ENCODE data around the gene NCK1.
A peak's percentile ranks its signal among the peaks of the same experiment; 100 is the strongest.
"Not testable (repeated sequence)": the region's sequence is repeated elsewhere in the genome, so short reads cannot be mapped to it uniquely, and the experiment has no call there.

The NCK1 gene

DNA sequence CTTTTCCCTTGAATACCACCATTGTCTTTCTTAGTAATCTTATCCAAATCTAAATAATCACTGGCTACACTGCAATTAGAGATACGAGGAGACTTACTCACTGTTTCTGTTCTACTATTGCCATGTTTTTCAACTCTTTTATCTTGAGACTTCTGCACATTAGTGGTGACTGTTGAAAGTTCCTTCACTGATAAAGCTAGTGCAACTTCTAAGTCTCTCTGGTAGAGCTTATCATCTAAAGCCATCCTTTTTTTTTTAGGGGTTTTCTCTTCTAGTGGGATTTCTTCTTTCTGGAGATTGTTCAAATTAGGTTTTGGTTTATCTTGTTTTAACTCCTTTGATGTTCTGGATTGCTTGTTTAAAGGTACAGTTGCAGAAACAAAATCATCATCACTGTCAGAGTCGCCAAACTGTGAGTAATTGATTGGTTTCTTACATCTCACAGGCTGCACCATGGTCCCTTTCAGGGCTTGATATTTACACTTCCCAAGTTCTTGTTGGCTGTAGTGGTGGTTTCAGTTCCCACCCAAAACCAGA lies 37.7 kb downstream of the NCK1 start:
- Histone ChIP-seq H3K18ac (ENCODE audit: low read length) (no peak overlapping the region), H3K4me2 (ENCODE audit: low read length) (no peak overlapping the region), H2BK120ac (ENCODE audit: insufficient read depth, low read length, poor library complexity) (no peak overlapping the region), H3K9ac (ENCODE audit: low read length) (no peak overlapping the region), H3K79me1 (ENCODE audit: low read length) (no peaks in the 10 kb centered on the region), H4K8ac (ENCODE audit: low read depth, low read length) (no peak overlapping the region), H3K4me3 (ENCODE audit: low read depth, low read length) (no peak overlapping the region), H3K23ac (ENCODE audit: low read length) (no peak overlapping the region), H4K12ac (ENCODE audit: low read depth, low read length) (no peak overlapping the region), H2BK5ac (ENCODE audit: low read depth, low read length, poor library complexity) (no peak overlapping the region), H3K79me2 (ENCODE audit: control insufficient read depth, insufficient read depth, low read length, poor library complexity) (no peaks in the 10 kb centered on the region), H3K14ac (ENCODE audit: low read length) (no peak overlapping the region), H3K36me3 (ENCODE audit: control insufficient read depth in 1 of 2, insufficient read depth in 2 of 2, low read length in 2 of 2) (peaks cover 2% of the 10 kb centered on the region in 2 experiments), H4K91ac (ENCODE audit: low read depth, low read length) (no peak overlapping the region), H3K9me3 (ENCODE audit: insufficient read depth, low read depth, low read length) (no peaks in the 10 kb centered on the region), H2AK5ac (ENCODE audit: low read length) (no peak overlapping the region), H3K4me1 (ENCODE audit: control insufficient read depth in 1 of 2, insufficient read depth in 2 of 2, low read length in 2 of 2) (peaks cover 1 to 3% of the 10 kb centered on the region in 2 experiments), H3K27ac (ENCODE audit: low read depth, low read length) (no peak overlapping the region), H3K4ac (ENCODE audit: low read depth, low read length) (peak overlapping the region; percentile 15), H2BK12ac (ENCODE audit: low read length) (no peak overlapping the region), H3K27me3 (ENCODE audit: insufficient read depth, low read length) (no peaks in the 10 kb centered on the region), H2AFZ (ENCODE audit: insufficient read depth, low read length, poor library complexity) (no peak overlapping the region)
- no CpG with 5 or more reads among the region's 2 CpGs for WGBS (ENCODE audit: extremely low coverage, insufficient coverage, insufficient read length)
- DNase-seq: peak in 1 of 2 donors; percentile 20

DNA sequence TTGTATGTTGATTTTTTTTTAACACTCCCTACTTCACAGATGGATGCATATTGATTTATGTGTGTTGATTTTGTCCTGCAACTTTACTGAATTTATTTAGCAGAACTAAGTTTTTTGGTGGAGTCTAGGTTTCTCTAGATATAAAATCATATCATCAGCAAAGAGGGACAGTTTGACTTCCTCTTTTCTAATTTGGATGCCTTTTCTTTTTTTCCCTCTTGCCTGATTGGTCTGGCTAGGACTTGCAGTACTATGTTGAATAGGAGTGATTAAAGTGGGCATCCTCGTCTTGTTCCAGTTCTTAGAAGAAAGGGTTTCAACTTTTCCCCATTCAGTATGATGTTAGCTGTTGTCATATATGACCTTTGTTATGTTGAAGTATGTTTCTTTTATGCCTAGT lies 38.7 kb downstream of the NCK1 start:
- H3K18ac ChIP-seq (ENCODE audit: low read length); H2BK120ac ChIP-seq (ENCODE audit: insufficient read depth, low read length, poor library complexity); H3K79me2 ChIP-seq (ENCODE audit: control insufficient read depth, insufficient read depth, low read length, poor library complexity); H3K4me3 ChIP-seq (ENCODE audit: low read depth, low read length); H2BK12ac ChIP-seq (ENCODE audit: low read length); H3K36me3 ChIP-seq (ENCODE audit: control insufficient read depth in 1 of 2, insufficient read depth in 2 of 2, low read length in 2 of 2); H3K14ac ChIP-seq (ENCODE audit: low read length); H2BK5ac ChIP-seq (ENCODE audit: low read depth, low read length, poor library complexity); H2AFZ ChIP-seq (ENCODE audit: insufficient read depth, low read length, poor library complexity); H3K4me1 ChIP-seq (ENCODE audit: control insufficient read depth in 1 of 2, insufficient read depth in 2 of 2, low read length in 2 of 2); H4K91ac ChIP-seq (ENCODE audit: low read depth, low read length); H3K9me3 ChIP-seq (ENCODE audit: insufficient read depth, low read depth, low read length); H3K79me1 ChIP-seq (ENCODE audit: low read length); H4K8ac ChIP-seq (ENCODE audit: low read depth, low read length); H3K27me3 ChIP-seq (ENCODE audit: insufficient read depth, low read length); H3K4ac ChIP-seq (ENCODE audit: low read depth, low read length); H3K4me2 ChIP-seq (ENCODE audit: low read length); H2AK5ac ChIP-seq (ENCODE audit: low read length); H3K23ac ChIP-seq (ENCODE audit: low read length); DNase-seq; H3K9ac ChIP-seq (ENCODE audit: low read length); H4K12ac ChIP-seq (ENCODE audit: low read depth, low read length); H3K27ac ChIP-seq (ENCODE audit: low read depth, low read length): not testable (repeated sequence)
- WGBS (ENCODE audit: extremely low coverage, insufficient coverage, insufficient read length): no CpG with 5 or more reads among the region's 1 CpG

GRCh38 chr3:136901391-136901790 lies 39.4 kb downstream of the NCK1 start:
- Histone ChIP-seq H2BK5ac (ENCODE audit: low read depth, low read length, poor library complexity) (no peak overlapping the region), H2AK5ac (ENCODE audit: low read length) (no peak overlapping the region), H3K18ac (ENCODE audit: low read length) (no peak overlapping the region), H3K4me1 (ENCODE audit: control insufficient read depth in 1 of 2, insufficient read depth in 2 of 2, low read length in 2 of 2) (peaks cover 1 to 3% of the 10 kb centered on the region in 2 experiments), H3K36me3 (ENCODE audit: control insufficient read depth in 1 of 2, insufficient read depth in 2 of 2, low read length in 2 of 2) (peaks cover 2% of the 10 kb centered on the region in 2 experiments), H3K23ac (ENCODE audit: low read length) (no peak overlapping the region), H3K79me2 (ENCODE audit: control insufficient read depth, insufficient read depth, low read length, poor library complexity) (peaks cover 1% of the 10 kb centered on the region), H4K12ac (ENCODE audit: low read depth, low read length) (no peak overlapping the region), H3K79me1 (ENCODE audit: low read length) (no peaks in the 10 kb centered on the region), H3K4ac (ENCODE audit: low read depth, low read length) (no peak overlapping the region), H3K27me3 (ENCODE audit: insufficient read depth, low read length) (no peaks in the 10 kb centered on the region), H4K91ac (ENCODE audit: low read depth, low read length) (no peak overlapping the region), H4K8ac (ENCODE audit: low read depth, low read length) (no peak overlapping the region), H3K27ac (ENCODE audit: low read depth, low read length) (no peak overlapping the region), H3K4me2 (ENCODE audit: low read length) (no peak overlapping the region), H2AFZ (ENCODE audit: insufficient read depth, low read length, poor library complexity) (no peak overlapping the region), H3K9ac (ENCODE audit: low read length) (no peak overlapping the region), H3K14ac (ENCODE audit: low read length) (no peak overlapping the region), H3K4me3 (ENCODE audit: low read depth, low read length) (no peak overlapping the region), H3K9me3 (ENCODE audit: insufficient read depth, low read depth, low read length) (no peaks in the 10 kb centered on the region), H2BK12ac (ENCODE audit: low read length) (no peak overlapping the region), H2BK120ac (ENCODE audit: insufficient read depth, low read length, poor library complexity) (no peak overlapping the region)
- DNase-seq: no peak
- no CpG with 5 or more reads among the region's 3 CpGs for WGBS (ENCODE audit: extremely low coverage, insufficient coverage, insufficient read length)

DNA sequence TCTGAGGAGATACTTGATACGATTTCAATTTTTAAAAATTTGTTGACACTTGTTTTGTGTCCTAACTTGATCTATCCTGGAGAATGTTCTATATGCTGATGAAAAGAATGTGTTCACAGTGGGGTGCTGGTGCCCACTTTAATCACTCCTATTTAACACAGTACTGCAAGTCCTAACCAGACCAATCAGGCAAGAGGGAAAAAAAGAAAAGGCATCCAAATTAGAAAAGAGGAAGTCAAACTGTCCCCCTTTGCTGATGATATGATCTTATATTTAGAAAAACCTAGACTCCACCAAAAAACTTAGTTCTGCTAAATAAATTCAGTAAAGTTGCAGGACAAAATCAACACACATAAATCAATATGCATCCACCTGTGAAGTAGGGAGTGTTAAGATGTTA lies 40.5 kb downstream of the NCK1 start:
- not testable (repeated sequence) for DNase-seq; H3K9ac ChIP-seq (ENCODE audit: low read length); H2AFZ ChIP-seq (ENCODE audit: insufficient read depth, low read length, poor library complexity); H3K4me3 ChIP-seq (ENCODE audit: low read depth, low read length); H3K27ac ChIP-seq (ENCODE audit: low read depth, low read length); H3K27me3 ChIP-seq (ENCODE audit: insufficient read depth, low read length); H3K4me1 ChIP-seq (ENCODE audit: control insufficient read depth in 1 of 2, insufficient read depth in 2 of 2, low read length in 2 of 2); H2AK5ac ChIP-seq (ENCODE audit: low read length); H3K18ac ChIP-seq (ENCODE audit: low read length); H3K36me3 ChIP-seq (ENCODE audit: control insufficient read depth in 1 of 2, insufficient read depth in 2 of 2, low read length in 2 of 2); H3K79me2 ChIP-seq (ENCODE audit: control insufficient read depth, insufficient read depth, low read length, poor library complexity); H2BK12ac ChIP-seq (ENCODE audit: low read length); H2BK5ac ChIP-seq (ENCODE audit: low read depth, low read length, poor library complexity); H3K4me2 ChIP-seq (ENCODE audit: low read length); H4K91ac ChIP-seq (ENCODE audit: low read depth, low read length); H3K79me1 ChIP-seq (ENCODE audit: low read length); H4K8ac ChIP-seq (ENCODE audit: low read depth, low read length); H3K14ac ChIP-seq (ENCODE audit: low read length); H3K23ac ChIP-seq (ENCODE audit: low read length); H3K4ac ChIP-seq (ENCODE audit: low read depth, low read length); H4K12ac ChIP-seq (ENCODE audit: low read depth, low read length); H3K9me3 ChIP-seq (ENCODE audit: insufficient read depth, low read depth, low read length); H2BK120ac ChIP-seq (ENCODE audit: insufficient read depth, low read length, poor library complexity)
- WGBS (ENCODE audit: extremely low coverage, insufficient coverage, insufficient read length): no CpG with 5 or more reads among the region's 1 CpG

All from trophoblast cell (in vitro differentiated cells and primary cell).